ENCODE measurements around the gene CTPS1. TPM values are rescaled to one million over a fixed set of nuclear protein-coding genes. Genes with fewer than 3 reads are reported as not detected.

CTPS1 gene
- total and polyA plus RNA-seq, 2 experiments from 2014 or later, result 31.8 to 93.9 TPM

- Histone ChIP-seq H3K36me3 (ENCODE audit: insufficient read depth) (peaks cover 4% of the 10 kb centered on the region; the same call in 1 of the 2 replicates), H3K4me3 (no peak overlapping the region), H4K20me1 (replicated peaks; ENCODE audit: insufficient read depth) (0 out of 2 replicates have a peak, but pooled peaks cover 6% of the 10 kb centered on the region), H3K4me1 (ENCODE audit: insufficient read depth) (0 out of 2 replicates have a peak, but pooled peaks cover 4% of the 10 kb centered on the region), H3K4me2 (no peak overlapping the region), H3K79me2 (replicated peaks; ENCODE audit: insufficient read depth) (no peaks in the 10 kb centered on the region), H2AFZ (no peak overlapping the region), H3F3A (replicated peaks; ENCODE audit: low read depth) (no peaks in the 10 kb centered on the region), H3K27ac (ENCODE audit: low read depth) (no peak overlapping the region), H3K27me3 (ENCODE audit: insufficient read depth) (no peaks in the 10 kb centered on the region), H3K9me2 (ENCODE audit: insufficient read depth) (no peaks in the 10 kb centered on the region)
- no peak for TF ChIP-seq STAT1 (IDR thresholded peaks at IDR 0.05; ENCODE audit: unreplicated experiment)
- TF ChIP-seq REST (IDR thresholded peaks at IDR 0.05; ENCODE audit: unreplicated experiment), result no peak
- no peak for TF ChIP-seq CREB1 (CRISPR knock-in tag; IDR thresholded peaks at IDR 0.05; ENCODE audit: low read depth)
- no peak for TF ChIP-seq ZNF331 (CRISPR knock-in tag; IDR thresholded peaks at IDR 0.05; ENCODE audit: low read depth)
- TF ChIP-seq NANOG (IDR thresholded peaks at IDR 0.05; ENCODE audit: borderline replicate concordance), result no peak
- no peak for TF ChIP-seq ETS1 (IDR thresholded peaks at IDR 0.05)
- peaks cover 2% of the 10 kb centered on the region; the same call in 2 of the 3 replicates for H3K36me3 Mint-ChIP-seq (ENCODE audit: low read depth)
- H3K27ac Mint-ChIP-seq, result no peak overlapping the region
- H3K27me3 Mint-ChIP-seq (ENCODE audit: insufficient read depth, low read depth, poor library complexity), result no peaks in the 10 kb centered on the region
- no peaks in the 10 kb centered on the region; the same call in 2 of the 3 replicates for H3K9me3 Mint-ChIP-seq
- H3K4me1 Mint-ChIP-seq, result peaks cover 2% of the 10 kb centered on the region; the same call in 1 of the 3 replicates
- ATAC-seq, result no peak
- no peak overlapping the region for H3K4me3 Mint-ChIP-seq
- no peak for DNase-seq (ENCODE audit: low spot score)
Observed at GRCh38 chr1:41046347-41046775, 66.9 kb downstream of the CTPS1 start.

- Histone ChIP-seq H4K20me1 (replicated peaks; ENCODE audit: insufficient read depth) (0 out of 2 replicates have a peak, but pooled peaks cover 6% of the 10 kb centered on the region), H3K9me2 (ENCODE audit: insufficient read depth) (no peaks in the 10 kb centered on the region), H3K79me2 (replicated peaks; ENCODE audit: insufficient read depth) (no peaks in the 10 kb centered on the region), H3K27me3 (ENCODE audit: insufficient read depth) (no peaks in the 10 kb centered on the region), H3K4me1 (ENCODE audit: insufficient read depth) (0 out of 2 replicates have a peak, but pooled peaks cover 4% of the 10 kb centered on the region), H3K4me3 (no peak overlapping the region), H3K27ac (ENCODE audit: low read depth) (no peak overlapping the region), H3F3A (replicated peaks; ENCODE audit: low read depth) (no peaks in the 10 kb centered on the region), H3K4me2 (no peak overlapping the region), H3K36me3 (ENCODE audit: insufficient read depth) (peaks cover 3% of the 10 kb centered on the region; the same call in 1 of the 2 replicates), H2AFZ (no peak overlapping the region)
- Mint-ChIP-seq H3K9me3 (no peaks in the 10 kb centered on the region; the same call in 2 of the 3 replicates), H3K27ac (no peak overlapping the region), H3K4me3 (no peak overlapping the region), H3K27me3 (ENCODE audit: insufficient read depth, low read depth, poor library complexity) (no peaks in the 10 kb centered on the region), H3K4me1 (peaks cover 2% of the 10 kb centered on the region; the same call in 1 of the 3 replicates), H3K36me3 (ENCODE audit: low read depth) (peaks cover 5% of the 10 kb centered on the region)
- DNase-seq (ENCODE audit: low spot score) (no peak), ATAC-seq (no peak)
- no peak for TF ChIP-seq ZNF462 (CRISPR knock-in tag; IDR thresholded peaks at IDR 0.05)
- no peak for TF ChIP-seq CREB1 (CRISPR knock-in tag; IDR thresholded peaks at IDR 0.05; ENCODE audit: low read depth)
- TF ChIP-seq POLR2AphosphoS5 (IDR thresholded peaks at IDR 0.05; ENCODE audit: low read depth), result no peak
- no peak for TF ChIP-seq NANOG (IDR thresholded peaks at IDR 0.05; ENCODE audit: borderline replicate concordance)
- TF ChIP-seq EZH2 (IDR thresholded peaks at IDR 0.05; ENCODE audit: low read depth, unreplicated experiment), result no peak
- TF ChIP-seq STAT1 (IDR thresholded peaks at IDR 0.05; ENCODE audit: unreplicated experiment), result no peak
Observed at GRCh38 chr1:41048540-41048939, 69.0 kb downstream of the CTPS1 start.
